Astrocyte (in vitro differentiated cells and primary cell): ENCODE measurements around the gene RAB22A. TPM values are rescaled to one million over a fixed set of nuclear protein-coding genes. Genes with fewer than 3 reads are reported as not detected.

Source experiments
- DNase-seq: peaks from one replicate; pipeline ENCODE4 v3.0.0-alpha.2; 2010; ENCODE audit warnings: low read depth
- FAIRE-seq: peaks from 2 replicates; lab custom pipeline; 2011; peaks lifted over from hg19 to GRCh38; lab: Jason Lieb, UNC
- H2AFZ ChIP-seq: 2 replicates; pipeline ENCODE4 v1.6.0; 2012; ENCODE audit warnings: low read depth, low read length, inconsistent platforms
- H3K27ac ChIP-seq: 2 replicates; pipeline ENCODE4 v1.5.1; 2011; ENCODE audit warnings: low read depth, low read length, inconsistent platforms
- H3K27me3 ChIP-seq: 2 replicates; pipeline ENCODE4 v1.6.0; 2011; ENCODE audit warnings: low read length, inconsistent platforms; ENCODE audit not compliant: insufficient read depth
- H3K36me3 ChIP-seq: 2 replicates; pipeline ENCODE4 v1.5.1; 2011; ENCODE audit warnings: low read length, inconsistent platforms; ENCODE audit not compliant: insufficient read depth
- H3K4me1 ChIP-seq: 2 replicates; pipeline ENCODE4 v1.5.1; 2011; ENCODE audit warnings: low read length, inconsistent platforms; ENCODE audit not compliant: insufficient read depth
- H3K4me2 ChIP-seq: 2 replicates; pipeline ENCODE4 v1.6.0; 2012; ENCODE audit warnings: low read length, inconsistent platforms
- H3K4me3 ChIP-seq: 2 replicates; pipeline ENCODE4 v1.5.1; 2011; ENCODE audit warnings: low read depth, mild to moderate bottlenecking, low read length, inconsistent platforms; ENCODE audit not compliant: insufficient read depth
- H3K79me2 ChIP-seq: 2 replicates; pipeline ENCODE4 v1.6.0; 2012; ENCODE audit warnings: mild to moderate bottlenecking, low read length, inconsistent platforms; ENCODE audit not compliant: insufficient read depth
- H3K9ac ChIP-seq: 2 replicates; pipeline ENCODE4 v1.6.0; 2012; ENCODE audit warnings: mild to moderate bottlenecking, low read length, inconsistent platforms
- H3K9me3 ChIP-seq: 2 replicates; pipeline ENCODE4 v1.5.1; 2012; ENCODE audit warnings: low read depth, mild to moderate bottlenecking, low read length, inconsistent platforms; ENCODE audit not compliant: insufficient read depth
- H4K20me1 ChIP-seq: 2 replicates; pipeline ENCODE4 v1.6.0; 2012; ENCODE audit warnings: low read length, inconsistent platforms; ENCODE audit not compliant: insufficient read depth
- H3K27ac Mint-ChIP-seq: one replicate; pipeline ENCODE4 v1.8.0; 2021; ENCODE audit warnings: mild to moderate bottlenecking, mixed read lengths; ENCODE audit not compliant: unreplicated experiment
- H3K27me3 Mint-ChIP-seq: one replicate; pipeline ENCODE4 v1.8.0; 2021; ENCODE audit warnings: low read depth, mixed read lengths; ENCODE audit not compliant: unreplicated experiment
- H3K36me3 Mint-ChIP-seq: one replicate; pipeline ENCODE4 v1.8.0; 2021; ENCODE audit warnings: low read depth, mixed read lengths; ENCODE audit not compliant: unreplicated experiment
- H3K4me1 Mint-ChIP-seq: one replicate; pipeline ENCODE4 v1.8.0; 2021; ENCODE audit warnings: low read depth, mixed read lengths; ENCODE audit not compliant: unreplicated experiment
- H3K4me3 Mint-ChIP-seq: one replicate; pipeline ENCODE4 v1.8.0; 2021; ENCODE audit warnings: mild to moderate bottlenecking, moderate library complexity, mixed read lengths; ENCODE audit not compliant: unreplicated experiment
- H3K9me3 Mint-ChIP-seq: one replicate; pipeline ENCODE4 v1.8.0; 2021; ENCODE audit warnings: mild to moderate bottlenecking, mixed read lengths; ENCODE audit not compliant: unreplicated experiment
- EZH2 ChIP-seq: IDR thresholded peaks from 2 replicates; pipeline ENCODE4 v1.6.1; 2012; ENCODE audit warnings: mild to moderate bottlenecking, low read length, inconsistent platforms; ENCODE audit not compliant: insufficient read depth
- total RNA-seq: library from RNA; stranded (reverse); gene quantifications from 2 replicates; pipeline ENCODE4 v1.2.1, GENCODE V29; 2021
- TF ChIP-seq, protein P1 (sequence below): IDR thresholded peaks from 2 replicates; pipeline ENCODE4 v1.5.1; 2011; ENCODE audit warnings: low read depth, mild to moderate bottlenecking, inconsistent platforms, low read length, moderate library complexity; ENCODE audit not compliant: insufficient read depth

RAB22A gene
- total RNA-seq, 1 donor from 2014 or later: 16.6 TPM

DNA sequence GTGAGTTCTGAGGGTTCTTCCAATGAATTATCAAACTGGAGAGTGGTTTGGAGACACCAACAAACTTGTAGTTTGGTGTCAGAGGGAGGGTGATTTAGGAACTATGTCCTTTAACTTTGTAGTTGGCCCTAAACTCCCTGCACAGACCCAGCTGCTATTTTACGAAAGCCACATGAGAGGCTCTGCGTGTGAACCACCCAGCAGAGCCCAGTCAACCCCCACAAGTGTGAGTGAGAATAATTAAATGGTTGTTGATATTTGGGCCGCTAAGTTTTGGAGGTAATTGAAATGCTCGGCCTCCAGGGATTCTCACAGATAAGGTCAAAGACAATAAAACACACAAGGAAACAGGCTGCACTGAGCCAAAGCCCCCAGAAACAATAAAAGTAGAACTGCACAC lies 72.6 kb downstream of the RAB22A start:
- no peak overlapping the region for H3K27ac Mint-ChIP-seq
- H3K4me1 Mint-ChIP-seq: no peaks in the 10 kb centered on the region
- no peaks in the 10 kb centered on the region for H3K27me3 ChIP-seq
- H3K9me3 ChIP-seq: peaks cover 3% of the 10 kb centered on the region
- TF ChIP-seq, protein P1, sequence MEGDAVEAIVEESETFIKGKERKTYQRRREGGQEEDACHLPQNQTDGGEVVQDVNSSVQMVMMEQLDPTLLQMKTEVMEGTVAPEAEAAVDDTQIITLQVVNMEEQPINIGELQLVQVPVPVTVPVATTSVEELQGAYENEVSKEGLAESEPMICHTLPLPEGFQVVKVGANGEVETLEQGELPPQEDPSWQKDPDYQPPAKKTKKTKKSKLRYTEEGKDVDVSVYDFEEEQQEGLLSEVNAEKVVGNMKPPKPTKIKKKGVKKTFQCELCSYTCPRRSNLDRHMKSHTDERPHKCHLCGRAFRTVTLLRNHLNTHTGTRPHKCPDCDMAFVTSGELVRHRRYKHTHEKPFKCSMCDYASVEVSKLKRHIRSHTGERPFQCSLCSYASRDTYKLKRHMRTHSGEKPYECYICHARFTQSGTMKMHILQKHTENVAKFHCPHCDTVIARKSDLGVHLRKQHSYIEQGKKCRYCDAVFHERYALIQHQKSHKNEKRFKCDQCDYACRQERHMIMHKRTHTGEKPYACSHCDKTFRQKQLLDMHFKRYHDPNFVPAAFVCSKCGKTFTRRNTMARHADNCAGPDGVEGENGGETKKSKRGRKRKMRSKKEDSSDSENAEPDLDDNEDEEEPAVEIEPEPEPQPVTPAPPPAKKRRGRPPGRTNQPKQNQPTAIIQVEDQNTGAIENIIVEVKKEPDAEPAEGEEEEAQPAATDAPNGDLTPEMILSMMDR: no peak
- no peak for TF ChIP-seq EZH2
- H3K27ac ChIP-seq: no peak overlapping the region
- no peak for FAIRE-seq
- no peak overlapping the region for H3K4me3 ChIP-seq
- no peaks in the 10 kb centered on the region for H3K36me3 Mint-ChIP-seq
- no peak overlapping the region for H2AFZ ChIP-seq
- H3K36me3 ChIP-seq: no peaks in the 10 kb centered on the region
- H3K79me2 ChIP-seq: no peaks in the 10 kb centered on the region
- H3K9ac ChIP-seq: no peak overlapping the region
- H4K20me1 ChIP-seq: no peaks in the 10 kb centered on the region
- no peaks in the 10 kb centered on the region for H3K4me1 ChIP-seq
- H3K27me3 Mint-ChIP-seq: no peaks in the 10 kb centered on the region
- peaks cover 11% of the 10 kb centered on the region for H3K9me3 Mint-ChIP-seq
- no peak overlapping the region for H3K4me2 ChIP-seq
- no peak for DNase-seq
- H3K4me3 Mint-ChIP-seq: no peak overlapping the region

DNA sequence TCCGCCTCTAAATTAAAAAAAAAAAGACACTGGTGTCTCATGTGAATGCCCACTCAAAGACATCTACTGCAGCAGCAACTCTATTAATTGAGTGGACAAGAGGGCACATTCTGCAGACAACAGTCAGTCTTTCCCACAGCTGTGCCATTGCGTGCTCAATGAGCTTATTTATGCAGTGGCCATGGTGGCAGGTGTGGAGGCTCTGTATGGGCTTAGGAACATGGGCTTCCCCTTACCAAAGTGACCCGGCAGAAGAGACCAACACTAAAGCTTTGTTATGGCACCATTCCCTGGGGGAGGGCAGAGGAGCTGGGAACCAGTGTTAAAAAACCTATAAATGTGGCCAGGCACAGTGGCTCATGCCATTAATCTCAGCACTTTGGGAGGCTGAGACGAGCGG lies 75.3 kb downstream of the RAB22A start:
- no peak overlapping the region for H3K27ac ChIP-seq
- Mint-ChIP-seq H3K27me3 (no peaks in the 10 kb centered on the region), H3K4me1 (no peaks in the 10 kb centered on the region), H3K9me3 (peaks cover 11% of the 10 kb centered on the region), H3K27ac (no peak overlapping the region), H3K36me3 (no peaks in the 10 kb centered on the region), H3K4me3 (no peak overlapping the region)
- no peak overlapping the region for H3K4me3 ChIP-seq
- no peak for DNase-seq
- H2AFZ ChIP-seq: no peak overlapping the region
- FAIRE-seq: no peak
- H3K9ac ChIP-seq: no peak overlapping the region
- no peak overlapping the region for H3K4me2 ChIP-seq
- no peaks in the 10 kb centered on the region for H3K36me3 ChIP-seq
- no peaks in the 10 kb centered on the region for H3K27me3 ChIP-seq
- peaks cover 2% of the 10 kb centered on the region for H3K4me1 ChIP-seq
- H3K79me2 ChIP-seq: peaks cover 8% of the 10 kb centered on the region
- TF ChIP-seq EZH2: no peak
- TF ChIP-seq, protein P1: no peak
- H4K20me1 ChIP-seq: no peaks in the 10 kb centered on the region
- peaks cover 3% of the 10 kb centered on the region for H3K9me3 ChIP-seq

GRCh38 chr20:58388028-58388601 lies 78.6 kb downstream of the RAB22A start:
- Mint-ChIP-seq H3K27ac (no peak overlapping the region), H3K4me3 (peak overlapping the region; percentile 40), H3K27me3 (no peaks in the 10 kb centered on the region), H3K9me3 (peaks cover 3% of the 10 kb centered on the region), H3K4me1 (peaks cover 13% of the 10 kb centered on the region), H3K36me3 (peaks cover 4% of the 10 kb centered on the region)
- TF ChIP-seq, protein P1: no peak
- TF ChIP-seq EZH2: no peak
- Histone ChIP-seq H3K9me3 (no peaks in the 10 kb centered on the region), H2AFZ (no peak overlapping the region), H3K27me3 (no peaks in the 10 kb centered on the region), H3K4me2 (peak overlapping the region; percentile 78), H3K36me3 (peaks cover 11% of the 10 kb centered on the region), H3K27ac (no peak overlapping the region), H3K4me3 (peak overlapping the region; percentile 61), H3K9ac (no peak overlapping the region), H3K4me1 (peaks cover 8% of the 10 kb centered on the region), H4K20me1 (peaks cover 30% of the 10 kb centered on the region), H3K79me2 (peaks cover 41% of the 10 kb centered on the region)
- no peak for FAIRE-seq
- DNase-seq: no peak
